Loucy (cell line): ENCODE measurements around the gene RARRES1.

Experiments used
- H2AFZ ChIP-seq: fragments of 200-600 bp; sonication (generic); 2 replicates; pipeline ENCODE4 v1.6.0; 2016; ENCODE audit warnings: antibody characterized with exemption, mild to moderate bottlenecking, low read length, moderate library complexity
- H3F3A ChIP-seq: fragments of 200-600 bp; 2 replicates; pipeline ENCODE4 v1.6.0; 2016; ENCODE audit warnings: antibody characterized with exemption, low read depth, mild to moderate bottlenecking
- H3K27me3 ChIP-seq: fragments of 200-600 bp; sonication (generic); 2 replicates; pipeline ENCODE4 v1.6.1; 2014; ENCODE audit warnings: low read length, mild to moderate bottlenecking; ENCODE audit not compliant: insufficient read depth, poor library complexity, severe bottlenecking
- H3K36me3 ChIP-seq: fragments of 200-600 bp; sonication (generic); 2 replicates; pipeline ENCODE4 v1.6.1; 2016; ENCODE audit warnings: low read length; ENCODE audit not compliant: insufficient read depth
- H3K4me1 ChIP-seq: fragments of 200-600 bp; sonication (generic); 2 replicates; pipeline ENCODE4 v1.5.1; 2014; ENCODE audit warnings: low read length, mild to moderate bottlenecking; ENCODE audit not compliant: insufficient read depth, poor library complexity, severe bottlenecking
- H3K4me2 ChIP-seq: fragments of 200-600 bp; sonication (generic); 2 replicates; pipeline ENCODE4 v1.6.0; 2014; ENCODE audit warnings: antibody characterized with exemption, low read length, low read depth, mild to moderate bottlenecking; ENCODE audit not compliant: poor library complexity, severe bottlenecking
- H3K4me3 ChIP-seq: fragments of 200-600 bp; sonication (generic); 2 replicates; pipeline ENCODE4 v1.5.1; 2014; ENCODE audit warnings: low read length, mild to moderate bottlenecking, mixed read lengths; ENCODE audit not compliant: poor library complexity, severe bottlenecking
- H3K79me2 ChIP-seq: fragments of 200-600 bp; sonication (generic); 2 replicates; pipeline ENCODE4 v1.6.1; 2014; ENCODE audit warnings: low read length; ENCODE audit not compliant: insufficient read depth
- H3K9ac ChIP-seq: fragments of 200-600 bp; sonication (generic); 2 replicates; pipeline ENCODE4 v1.6.0; 2014; ENCODE audit warnings: mild to moderate bottlenecking, low read depth, low read length, moderate library complexity; ENCODE audit not compliant: poor library complexity, severe bottlenecking
- H3K9me2 ChIP-seq: fragments of 200-600 bp; sonication (generic); replicated peaks from 2 replicates; pipeline ENCODE4 v1.6.1; 2016; ENCODE audit warnings: low read depth, low read length, mixed read lengths
- H3K9me3 ChIP-seq: fragments of 200-600 bp; sonication (generic); 2 replicates; pipeline ENCODE4 v1.6.1; 2014; ENCODE audit warnings: mild to moderate bottlenecking, antibody characterized with exemption, low read length, low read depth; ENCODE audit not compliant: insufficient read depth
- H4K20me1 ChIP-seq: fragments of 200-600 bp; sonication (generic); 2 replicates; pipeline ENCODE4 v1.6.0; 2014; ENCODE audit warnings: antibody characterized with exemption, low read length, mild to moderate bottlenecking; ENCODE audit not compliant: insufficient read depth, poor library complexity, severe bottlenecking
- EZH2phosphoT487 ChIP-seq: fragments of 200-600 bp; IDR thresholded peaks from 2 replicates; pipeline ENCODE4 v1.6.1; 2018; ENCODE audit warnings: antibody characterized with exemption, mild to moderate bottlenecking, moderate library complexity, borderline replicate concordance
- TF ChIP-seq, protein P1 (sequence below): fragments of 200-600 bp; sonication (generic); conservative IDR thresholded peaks from 2 replicates; pipeline ENCODE4 v1.5.1; 2014; ENCODE audit warnings: mild to moderate bottlenecking, antibody characterized with exemption, low read length

The RARRES1 gene

GRCh38 chr3:158755421-158755820 is 23.2 kb upstream of the RARRES1 start:
- Histone ChIP-seq H3F3A (no peaks in the 10 kb centered on the region), H3K4me3 (no peak overlapping the region), H3K27me3 (no peaks in the 10 kb centered on the region), H3K36me3 (no peaks in the 10 kb centered on the region), H3K4me1 (no peaks in the 10 kb centered on the region), H3K4me2 (no peak overlapping the region), H3K79me2 (no peaks in the 10 kb centered on the region), H4K20me1 (no peaks in the 10 kb centered on the region), H3K9ac (no peak overlapping the region), H2AFZ (no peak overlapping the region), H3K9me2 (no peaks in the 10 kb centered on the region), H3K9me3 (no peaks in the 10 kb centered on the region)
- TF ChIP-seq EZH2phosphoT487 = no peak
- TF ChIP-seq, protein P1, sequence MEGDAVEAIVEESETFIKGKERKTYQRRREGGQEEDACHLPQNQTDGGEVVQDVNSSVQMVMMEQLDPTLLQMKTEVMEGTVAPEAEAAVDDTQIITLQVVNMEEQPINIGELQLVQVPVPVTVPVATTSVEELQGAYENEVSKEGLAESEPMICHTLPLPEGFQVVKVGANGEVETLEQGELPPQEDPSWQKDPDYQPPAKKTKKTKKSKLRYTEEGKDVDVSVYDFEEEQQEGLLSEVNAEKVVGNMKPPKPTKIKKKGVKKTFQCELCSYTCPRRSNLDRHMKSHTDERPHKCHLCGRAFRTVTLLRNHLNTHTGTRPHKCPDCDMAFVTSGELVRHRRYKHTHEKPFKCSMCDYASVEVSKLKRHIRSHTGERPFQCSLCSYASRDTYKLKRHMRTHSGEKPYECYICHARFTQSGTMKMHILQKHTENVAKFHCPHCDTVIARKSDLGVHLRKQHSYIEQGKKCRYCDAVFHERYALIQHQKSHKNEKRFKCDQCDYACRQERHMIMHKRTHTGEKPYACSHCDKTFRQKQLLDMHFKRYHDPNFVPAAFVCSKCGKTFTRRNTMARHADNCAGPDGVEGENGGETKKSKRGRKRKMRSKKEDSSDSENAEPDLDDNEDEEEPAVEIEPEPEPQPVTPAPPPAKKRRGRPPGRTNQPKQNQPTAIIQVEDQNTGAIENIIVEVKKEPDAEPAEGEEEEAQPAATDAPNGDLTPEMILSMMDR = no peak

GRCh38 chr3:158753854-158754253 is 21.6 kb upstream of the RARRES1 start:
- H3K4me1 ChIP-seq = no peaks in the 10 kb centered on the region
- H3K9me2 ChIP-seq = no peaks in the 10 kb centered on the region
- no peaks in the 10 kb centered on the region for H3K79me2 ChIP-seq
- H3K4me2 ChIP-seq = no peak overlapping the region
- H3K27me3 ChIP-seq = no peaks in the 10 kb centered on the region
- H3K4me3 ChIP-seq = no peak overlapping the region
- no peak for TF ChIP-seq EZH2phosphoT487
- TF ChIP-seq, protein P1 = no peak
- no peaks in the 10 kb centered on the region for H4K20me1 ChIP-seq
- H2AFZ ChIP-seq = no peak overlapping the region
- H3K36me3 ChIP-seq = no peaks in the 10 kb centered on the region
- H3K9ac ChIP-seq = no peak overlapping the region
- H3K9me3 ChIP-seq = no peaks in the 10 kb centered on the region
- no peaks in the 10 kb centered on the region for H3F3A ChIP-seq

- Histone ChIP-seq H3K36me3 (no peaks in the 10 kb centered on the region), H4K20me1 (no peaks in the 10 kb centered on the region), H3K9me2 (no peaks in the 10 kb centered on the region), H3K79me2 (no peaks in the 10 kb centered on the region), H3K9ac (no peak overlapping the region), H3K4me3 (no peak overlapping the region), H3K9me3 (no peaks in the 10 kb centered on the region), H3F3A (no peaks in the 10 kb centered on the region), H3K4me1 (no peaks in the 10 kb centered on the region), H3K4me2 (no peak overlapping the region), H3K27me3 (no peaks in the 10 kb centered on the region), H2AFZ (no peak overlapping the region)
- TF ChIP-seq, protein P1 = no peak
- no peak for TF ChIP-seq EZH2phosphoT487
Measured at GRCh38 chr3:158751316-158751715, 19.1 kb upstream of the RARRES1 start.
